Measurements from ENCODE around the gene YAE1. TPM values are rescaled to one million over a fixed set of nuclear protein-coding genes. Genes with fewer than 3 reads are reported as not detected.
"Not testable (repeated sequence)": the region's sequence is repeated elsewhere in the genome, so short reads cannot be mapped to it uniquely, and the experiment has no call there.

Gene YAE1
- total RNA-seq, 4 donors from 2014 or later, result 14.9 to 49.6 (median 31.8) TPM

DNA sequence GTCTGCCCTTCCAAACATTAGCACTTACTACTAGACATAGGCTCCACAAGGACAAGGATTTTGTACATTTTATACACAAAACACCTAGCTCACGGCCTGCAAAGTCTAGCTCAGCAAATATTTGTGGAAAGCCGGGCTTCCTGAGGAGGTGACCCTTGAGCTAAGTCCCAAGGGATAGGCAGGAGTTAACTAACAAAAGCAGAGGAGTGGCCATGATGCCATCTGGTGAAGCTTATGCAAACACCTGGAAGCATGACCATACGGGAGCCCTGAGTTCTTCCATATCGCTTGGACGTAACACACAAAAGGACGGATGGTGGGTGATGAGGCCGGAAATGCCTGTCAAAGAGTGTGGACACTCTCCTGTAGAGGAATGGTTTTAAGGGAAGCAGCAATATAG, 25.9 kb upstream of the YAE1 start:
- H3K36me3 ChIP-seq, result no peaks in the 10 kb centered on the region
- no peak overlapping the region for H3K4me3 ChIP-seq
- TF ChIP-seq, protein P1, sequence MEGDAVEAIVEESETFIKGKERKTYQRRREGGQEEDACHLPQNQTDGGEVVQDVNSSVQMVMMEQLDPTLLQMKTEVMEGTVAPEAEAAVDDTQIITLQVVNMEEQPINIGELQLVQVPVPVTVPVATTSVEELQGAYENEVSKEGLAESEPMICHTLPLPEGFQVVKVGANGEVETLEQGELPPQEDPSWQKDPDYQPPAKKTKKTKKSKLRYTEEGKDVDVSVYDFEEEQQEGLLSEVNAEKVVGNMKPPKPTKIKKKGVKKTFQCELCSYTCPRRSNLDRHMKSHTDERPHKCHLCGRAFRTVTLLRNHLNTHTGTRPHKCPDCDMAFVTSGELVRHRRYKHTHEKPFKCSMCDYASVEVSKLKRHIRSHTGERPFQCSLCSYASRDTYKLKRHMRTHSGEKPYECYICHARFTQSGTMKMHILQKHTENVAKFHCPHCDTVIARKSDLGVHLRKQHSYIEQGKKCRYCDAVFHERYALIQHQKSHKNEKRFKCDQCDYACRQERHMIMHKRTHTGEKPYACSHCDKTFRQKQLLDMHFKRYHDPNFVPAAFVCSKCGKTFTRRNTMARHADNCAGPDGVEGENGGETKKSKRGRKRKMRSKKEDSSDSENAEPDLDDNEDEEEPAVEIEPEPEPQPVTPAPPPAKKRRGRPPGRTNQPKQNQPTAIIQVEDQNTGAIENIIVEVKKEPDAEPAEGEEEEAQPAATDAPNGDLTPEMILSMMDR (IDR thresholded peaks at IDR 0.05), result no peak
- TF ChIP-seq POLR2A (IDR thresholded peaks at IDR 0.05), result no peak
- H3K27ac ChIP-seq, result no peak overlapping the region
- no peaks in the 10 kb centered on the region for H3K4me1 ChIP-seq
- H3K27me3 ChIP-seq, result no peaks in the 10 kb centered on the region
- H3K9me3 ChIP-seq, result no peaks in the 10 kb centered on the region
- DNase-seq, result peak in 1 of 3 donors; percentile 49

DNA sequence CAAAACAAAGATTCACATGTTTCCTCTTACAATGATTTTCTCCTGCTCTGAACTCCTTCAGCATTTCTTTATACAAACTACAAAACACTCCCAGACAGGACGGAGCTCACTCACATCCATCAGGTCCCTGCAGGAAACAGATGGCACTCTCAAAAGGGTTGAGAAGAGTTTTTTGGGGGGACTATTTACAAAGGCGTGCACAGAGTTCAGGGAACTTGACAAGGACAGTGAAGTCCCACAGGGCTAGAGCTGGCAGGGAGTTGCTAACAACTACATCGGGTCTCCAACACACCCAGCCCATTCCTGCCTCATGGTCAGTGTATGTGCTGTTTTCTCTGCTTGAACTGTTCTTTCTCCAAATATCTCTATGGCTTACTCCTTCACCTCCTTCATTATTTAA, 24.7 kb upstream of the YAE1 start:
- Histone ChIP-seq H3K4me1 (no peaks in the 10 kb centered on the region), H3K36me3 (no peaks in the 10 kb centered on the region), H3K9me3 (peaks cover 0 to 2% (median 0%) of the 10 kb centered on the region in 4 donors), H3K27me3 (no peaks in the 10 kb centered on the region), H3K4me3 (no peak overlapping the region), H3K27ac (no peak overlapping the region)
- DNase-seq, result no peak
- TF ChIP-seq POLR2A (IDR thresholded peaks at IDR 0.05), result no peak
- TF ChIP-seq, protein P1 (IDR thresholded peaks at IDR 0.05), result no peak

DNA sequence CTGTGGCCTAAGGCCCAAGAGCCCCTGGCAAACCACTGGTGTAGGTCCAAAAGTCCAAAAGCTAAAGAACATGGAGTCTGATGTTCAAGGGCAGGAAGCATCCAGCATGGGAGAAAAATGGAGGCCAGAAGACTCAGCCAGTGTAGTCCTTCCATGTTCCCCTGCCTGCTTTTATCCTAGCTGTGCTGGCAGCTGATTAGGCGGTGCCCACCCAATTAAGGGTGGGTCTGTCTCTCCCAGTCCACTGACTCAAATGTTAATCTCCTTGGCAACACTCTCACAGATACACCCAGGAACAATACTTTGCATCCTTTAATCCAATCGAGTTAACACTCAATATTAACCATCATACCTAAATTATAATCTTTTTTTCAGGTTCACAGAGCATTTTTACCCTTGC, 21.4 kb upstream of the YAE1 start:
- H3K27me3 ChIP-seq, DNase-seq, H3K36me3 ChIP-seq, H3K4me3 ChIP-seq, H3K27ac ChIP-seq, H3K4me1 ChIP-seq: not testable (repeated sequence)
- H3K9me3 ChIP-seq, result peaks cover 0 to 19% (median 3%) of the 10 kb centered on the region in 4 donors

DNA sequence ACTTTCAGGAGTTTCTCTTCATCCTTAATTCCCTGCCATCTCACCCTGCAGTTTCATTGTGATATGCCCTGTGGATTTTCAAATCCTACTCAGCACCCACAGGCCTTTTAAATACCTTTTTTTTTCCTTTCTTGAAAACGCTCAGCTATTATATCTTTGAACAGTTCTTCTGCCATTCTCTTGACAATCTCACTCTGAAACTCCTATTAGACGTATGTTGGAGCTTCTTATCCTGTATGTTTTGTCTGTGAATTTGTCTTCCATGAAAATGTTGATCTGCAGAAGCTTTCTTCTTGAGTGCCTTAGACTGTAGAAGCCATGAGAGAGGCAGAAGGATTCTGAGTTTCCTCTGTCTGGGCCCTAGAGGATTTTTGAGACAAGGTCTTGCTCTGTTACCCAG, 18.9 kb upstream of the YAE1 start:
- Histone ChIP-seq H3K27ac (no peak overlapping the region), H3K4me1 (no peaks in the 10 kb centered on the region), H3K4me3 (no peak overlapping the region), H3K9me3 (peaks cover 0 to 19% (median 3%) of the 10 kb centered on the region in 4 donors), H3K36me3 (no peaks in the 10 kb centered on the region), H3K27me3 (no peaks in the 10 kb centered on the region)
- no peak for DNase-seq
- no peak for TF ChIP-seq POLR2A (IDR thresholded peaks at IDR 0.05)
- TF ChIP-seq, protein P1 (IDR thresholded peaks at IDR 0.05), result no peak

DNA sequence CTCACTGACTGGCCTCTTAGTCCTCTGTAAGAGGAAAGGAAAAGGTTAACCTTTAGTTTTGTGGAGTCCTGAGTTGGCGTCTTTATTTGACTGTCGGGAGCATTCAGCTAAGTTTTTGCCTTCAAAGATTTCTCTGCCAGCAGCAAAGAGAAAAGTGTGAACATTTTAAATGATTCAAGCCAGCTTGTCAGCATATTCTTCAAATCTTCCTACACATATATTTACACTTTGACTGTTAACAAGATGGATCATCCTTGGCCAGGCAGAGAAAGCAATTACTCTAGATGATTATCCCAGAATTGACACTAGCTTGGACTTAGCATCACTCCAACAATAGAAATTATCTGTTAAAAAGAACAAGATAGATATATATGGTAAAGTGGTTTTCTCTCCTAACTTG, 15.8 kb upstream of the YAE1 start:
- no peaks in the 10 kb centered on the region for H3K4me1 ChIP-seq
- H3K27me3 ChIP-seq, result no peaks in the 10 kb centered on the region
- H3K36me3 ChIP-seq, result no peaks in the 10 kb centered on the region
- no peak for DNase-seq
- no peak overlapping the region for H3K27ac ChIP-seq
- peaks cover 0 to 19% (median 3%) of the 10 kb centered on the region in 4 donors for H3K9me3 ChIP-seq
- no peak overlapping the region for H3K4me3 ChIP-seq
- TF ChIP-seq POLR2A (IDR thresholded peaks at IDR 0.05), result no peak
- TF ChIP-seq, protein P1 (IDR thresholded peaks at IDR 0.05), result no peak

DNA sequence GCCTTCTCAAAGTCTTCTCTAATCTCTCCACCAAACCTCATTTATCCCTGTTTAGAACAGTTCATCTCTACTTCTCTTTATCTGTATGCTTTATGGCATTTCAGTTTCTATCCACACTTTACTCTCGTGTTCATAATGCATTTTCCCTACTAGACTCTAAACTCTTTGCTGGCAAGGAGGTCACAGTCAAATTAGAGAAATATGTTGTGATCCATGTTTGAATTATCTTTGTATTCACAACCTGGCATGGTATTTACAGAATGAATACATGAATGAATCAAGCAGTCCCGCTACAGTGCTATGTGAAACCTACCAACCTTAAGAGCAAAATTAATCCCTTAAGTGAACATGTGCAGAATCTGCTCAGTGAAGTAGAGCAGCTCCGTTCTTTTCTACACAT, 12.8 kb upstream of the YAE1 start:
- TF ChIP-seq, protein P1 (IDR thresholded peaks at IDR 0.05), result no peak
- no peak for TF ChIP-seq POLR2A (IDR thresholded peaks at IDR 0.05)
- H3K27me3 ChIP-seq, result no peaks in the 10 kb centered on the region
- H3K36me3 ChIP-seq, result no peaks in the 10 kb centered on the region

More for the DNA sequence above, 12.8 kb upstream of the YAE1 start:
- no peaks in the 10 kb centered on the region for H3K4me1 ChIP-seq
- H3K4me3 ChIP-seq, result no peak overlapping the region
- no peak overlapping the region for H3K27ac ChIP-seq
- H3K9me3 ChIP-seq, result no peaks in the 10 kb centered on the region
- no peak for DNase-seq

Measured in Peyer's patch (tissue), 4 donors.